Fibroblast of the aortic adventitia (primary cell): Measurements from ENCODE around the gene SNX32. TPM values are rescaled to one million over a fixed set of nuclear protein-coding genes. Genes with fewer than 3 reads are reported as not detected.

Experiments used
- DNase-seq: peaks from one replicate; pipeline ENCODE4 v3.0.0-alpha.2; 2010; ENCODE audit warnings: low read depth
- H3K4me3 ChIP-seq: 2 replicates; pipeline ENCODE4 v1.5.1; 2011; ENCODE audit warnings: low read depth, mild to moderate bottlenecking, control low read depth, low read length, moderate library complexity
- CTCF ChIP-seq: IDR thresholded peaks from 2 replicates; pipeline ENCODE4 v1.5.1; 2011; ENCODE audit warnings: mild to moderate bottlenecking, low read length, control low read depth, inconsistent platforms; ENCODE audit not compliant: insufficient read depth
- total RNA-seq: library from RNA; depleted of rRNA; stranded (reverse); fragments of >200 nt; gene quantifications from 2 replicates; pipeline ENCODE4 v1.2.3, GENCODE V29; 2012; ENCODE audit warnings: low replicate concordance

Gene SNX32
- total RNA-seq, 1 donor = 1.6 TPM

GRCh38 chr11:65854852-65855837 lies 21.4 kb downstream of the SNX32 start:
- no peak for TF ChIP-seq CTCF
- H3K4me3 ChIP-seq = peak overlapping the region; percentile 95
- no peak for DNase-seq

- peak overlapping the region; percentile 95 for H3K4me3 ChIP-seq
- DNase-seq = no peak
- TF ChIP-seq CTCF = no peak
Measured at GRCh38 chr11:65855927-65856363, 22.2 kb downstream of the SNX32 start.

GRCh38 chr11:65856689-65857499 lies 23.1 kb downstream of the SNX32 start:
- peak; percentile 65 for DNase-seq
- peak overlapping the region; percentile 95 for H3K4me3 ChIP-seq
- TF ChIP-seq CTCF = no peak

GRCh38 chr11:65857500-65857852 lies 23.7 kb downstream of the SNX32 start:
- DNase-seq = no peak
- H3K4me3 ChIP-seq = peak overlapping the region; percentile 95
- TF ChIP-seq CTCF = no peak

GRCh38 chr11:65857853-65858680 lies 24.3 kb downstream of the SNX32 start, which contains the start of gene CFL1:
Gene CFL1, minus strand, starts transcription at chr11:65858180. Its CDS starts 81 bp downstream, at chr11:65858099.
- H3K4me3 ChIP-seq = peak within 1 kb of the TSS; percentile 95
- TF ChIP-seq CTCF = no peak
- peak; percentile 96 for DNase-seq

GRCh38 chr11:65858681-65859087 lies 24.9 kb downstream of the SNX32 start:
- no peak for DNase-seq
- TF ChIP-seq CTCF = no peak

More at GRCh38 chr11:65858681-65859087, 24.9 kb downstream of the SNX32 start:
- peak overlapping the region; percentile 60 for H3K4me3 ChIP-seq
